Endothelial cell (in vitro differentiated cells): ENCODE results near the gene AKT3. TPM values are rescaled to one million over a fixed set of nuclear protein-coding genes. Genes with fewer than 3 reads are reported as not detected.

Experiments
- DNase-seq: peaks from one replicate; pipeline ENCODE4 v3.0.0; 2021; ENCODE audit warnings: low spot score
- H3K27ac Mint-ChIP-seq: one replicate; pipeline ENCODE4 v1.8.0; 2021; ENCODE audit warnings: mixed read lengths, inconsistent platforms; ENCODE audit not compliant: unreplicated experiment
- H3K27me3 Mint-ChIP-seq: one replicate; pipeline ENCODE4 v1.8.0; 2021; ENCODE audit warnings: mild to moderate bottlenecking, moderate library complexity, mixed read lengths, inconsistent platforms; ENCODE audit not compliant: unreplicated experiment
- H3K36me3 Mint-ChIP-seq: one replicate; pipeline ENCODE4 v1.8.0; 2021; ENCODE audit warnings: mild to moderate bottlenecking, low read depth, mixed read lengths, inconsistent platforms; ENCODE audit not compliant: unreplicated experiment
- H3K4me1 Mint-ChIP-seq: one replicate; pipeline ENCODE4 v1.8.0; 2021; ENCODE audit warnings: mild to moderate bottlenecking, mixed read lengths, inconsistent platforms; ENCODE audit not compliant: unreplicated experiment
- H3K4me3 Mint-ChIP-seq: one replicate; pipeline ENCODE4 v1.8.0; 2021; ENCODE audit warnings: mild to moderate bottlenecking, mixed read lengths, inconsistent platforms; ENCODE audit not compliant: unreplicated experiment
- H3K9me3 Mint-ChIP-seq: one replicate; pipeline ENCODE4 v1.8.0; 2021; ENCODE audit warnings: mixed read lengths, inconsistent platforms; ENCODE audit not compliant: unreplicated experiment
- total RNA-seq: library from RNA; stranded (reverse); fragmentation: NEBNext Ultra II Directional; extraction: Animal tissue kit (Norgen Biotek cat#: 25700); gene quantifications from one replicate; pipeline ENCODE4 v1.2.1, GENCODE V29; 2021; ENCODE audit not compliant: unreplicated experiment
- TF ChIP-seq, protein P1 (sequence below): fragments of 200-600 bp; sonication (generic); IDR thresholded peaks from one replicate; pipeline ENCODE4 v1.5.0; 2021; ENCODE audit warnings: antibody characterized with exemption; ENCODE audit not compliant: unreplicated experiment

Gene AKT3
- total RNA-seq, 1 donor from 2014 or later, result 87.3 TPM

DNA sequence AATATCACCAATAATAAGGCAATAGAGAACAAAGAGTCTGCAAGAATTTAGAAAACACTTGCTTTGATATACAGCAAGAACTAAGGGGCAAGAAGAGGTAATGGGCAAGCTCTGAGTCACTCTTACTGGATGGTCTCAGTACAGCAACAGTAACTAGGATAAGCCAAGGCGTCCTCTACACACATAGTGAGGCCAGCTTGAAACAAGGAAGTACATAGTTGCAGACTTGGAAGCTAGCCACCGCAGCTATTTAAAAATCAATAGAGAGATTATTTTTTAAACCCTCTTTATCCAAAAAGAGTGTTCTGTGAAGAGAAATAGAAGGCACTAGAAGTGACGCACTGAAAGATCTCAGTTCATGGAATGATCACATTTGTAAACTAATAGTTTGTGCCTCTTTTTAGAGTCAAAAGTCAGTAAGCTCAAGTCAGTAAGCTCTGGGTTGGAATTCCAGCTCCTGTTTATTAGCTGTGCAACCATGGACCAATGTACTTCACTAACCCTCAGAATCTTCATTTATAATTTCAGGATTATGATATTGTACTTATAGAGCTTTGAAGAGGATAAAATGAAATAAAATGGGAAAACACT, 118.6 kb downstream of the AKT3 start:
- peaks cover 7% of the 10 kb centered on the region for H3K36me3 Mint-ChIP-seq
- no peaks in the 10 kb centered on the region for H3K9me3 Mint-ChIP-seq
- no peak for DNase-seq
- no peaks in the 10 kb centered on the region for H3K4me1 Mint-ChIP-seq
- TF ChIP-seq, protein P1, sequence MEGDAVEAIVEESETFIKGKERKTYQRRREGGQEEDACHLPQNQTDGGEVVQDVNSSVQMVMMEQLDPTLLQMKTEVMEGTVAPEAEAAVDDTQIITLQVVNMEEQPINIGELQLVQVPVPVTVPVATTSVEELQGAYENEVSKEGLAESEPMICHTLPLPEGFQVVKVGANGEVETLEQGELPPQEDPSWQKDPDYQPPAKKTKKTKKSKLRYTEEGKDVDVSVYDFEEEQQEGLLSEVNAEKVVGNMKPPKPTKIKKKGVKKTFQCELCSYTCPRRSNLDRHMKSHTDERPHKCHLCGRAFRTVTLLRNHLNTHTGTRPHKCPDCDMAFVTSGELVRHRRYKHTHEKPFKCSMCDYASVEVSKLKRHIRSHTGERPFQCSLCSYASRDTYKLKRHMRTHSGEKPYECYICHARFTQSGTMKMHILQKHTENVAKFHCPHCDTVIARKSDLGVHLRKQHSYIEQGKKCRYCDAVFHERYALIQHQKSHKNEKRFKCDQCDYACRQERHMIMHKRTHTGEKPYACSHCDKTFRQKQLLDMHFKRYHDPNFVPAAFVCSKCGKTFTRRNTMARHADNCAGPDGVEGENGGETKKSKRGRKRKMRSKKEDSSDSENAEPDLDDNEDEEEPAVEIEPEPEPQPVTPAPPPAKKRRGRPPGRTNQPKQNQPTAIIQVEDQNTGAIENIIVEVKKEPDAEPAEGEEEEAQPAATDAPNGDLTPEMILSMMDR, result no peak
- no peak overlapping the region for H3K4me3 Mint-ChIP-seq
- H3K27me3 Mint-ChIP-seq, result peaks cover 4% of the 10 kb centered on the region
- H3K27ac Mint-ChIP-seq, result no peak overlapping the region

DNA sequence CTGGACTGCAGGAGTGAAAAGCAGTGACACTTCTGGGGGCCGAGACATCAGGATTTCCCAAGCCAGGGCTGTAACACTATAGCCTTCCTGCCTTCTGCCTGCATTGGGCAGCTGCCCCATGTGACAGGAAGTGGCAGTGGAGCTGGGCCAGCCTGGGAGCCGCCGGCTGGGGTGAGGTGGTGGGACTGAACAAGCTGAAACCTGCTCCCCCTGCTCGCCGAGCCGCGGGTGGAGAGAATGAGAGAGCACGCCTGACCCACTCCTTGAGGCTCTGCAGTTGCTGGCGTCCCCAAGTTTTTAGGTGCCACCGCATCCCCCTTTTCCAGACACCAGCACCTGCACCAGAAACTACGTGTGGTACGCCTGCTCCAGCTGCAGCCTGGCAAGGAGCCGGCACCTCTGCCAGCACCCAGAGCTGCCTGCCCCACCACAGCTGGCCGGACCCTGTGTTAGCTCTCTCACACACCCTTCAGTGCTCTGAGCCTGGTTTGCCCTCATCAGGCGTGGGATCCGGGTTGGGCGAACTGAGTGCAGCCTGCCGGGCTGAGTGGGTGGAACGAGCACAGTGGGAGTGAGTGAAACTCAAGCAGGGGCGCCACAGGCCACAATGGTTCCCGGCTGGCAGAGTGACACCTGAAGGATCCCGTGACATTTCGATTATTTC, 119.4 kb downstream of the AKT3 start:
- Mint-ChIP-seq H3K27ac (no peak overlapping the region), H3K36me3 (peaks cover 7% of the 10 kb centered on the region), H3K4me1 (no peaks in the 10 kb centered on the region), H3K27me3 (peaks cover 4% of the 10 kb centered on the region), H3K9me3 (no peaks in the 10 kb centered on the region), H3K4me3 (no peak overlapping the region)
- DNase-seq, result no peak
- TF ChIP-seq, protein P1, result no peak

DNA sequence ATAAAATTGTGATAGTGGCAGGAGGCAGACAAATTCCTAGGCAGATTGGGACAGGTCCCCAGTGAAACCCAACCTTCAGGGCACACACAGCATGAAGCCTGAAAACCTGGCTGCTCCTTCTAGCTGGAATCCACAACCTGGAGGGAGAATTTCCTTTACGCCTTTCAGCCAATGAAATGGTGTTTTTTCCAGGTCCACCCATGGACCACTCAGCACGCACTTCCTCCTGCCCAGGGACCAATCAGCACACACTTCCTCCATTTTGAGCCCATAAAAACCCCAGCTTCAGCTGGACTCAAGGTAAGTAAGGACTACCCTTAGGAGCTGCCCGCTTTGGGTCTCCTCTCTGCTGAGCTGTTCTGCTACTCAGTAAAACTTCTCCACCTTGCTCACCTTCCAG, 120.1 kb downstream of the AKT3 start:
- DNase-seq, result no peak
- peaks cover 4% of the 10 kb centered on the region for H3K27me3 Mint-ChIP-seq
- H3K4me3 Mint-ChIP-seq, result no peak overlapping the region
- H3K36me3 Mint-ChIP-seq, result peaks cover 7% of the 10 kb centered on the region
- H3K4me1 Mint-ChIP-seq, result no peaks in the 10 kb centered on the region
- TF ChIP-seq, protein P1, result no peak
- H3K27ac Mint-ChIP-seq, result no peak overlapping the region
- no peaks in the 10 kb centered on the region for H3K9me3 Mint-ChIP-seq

DNA sequence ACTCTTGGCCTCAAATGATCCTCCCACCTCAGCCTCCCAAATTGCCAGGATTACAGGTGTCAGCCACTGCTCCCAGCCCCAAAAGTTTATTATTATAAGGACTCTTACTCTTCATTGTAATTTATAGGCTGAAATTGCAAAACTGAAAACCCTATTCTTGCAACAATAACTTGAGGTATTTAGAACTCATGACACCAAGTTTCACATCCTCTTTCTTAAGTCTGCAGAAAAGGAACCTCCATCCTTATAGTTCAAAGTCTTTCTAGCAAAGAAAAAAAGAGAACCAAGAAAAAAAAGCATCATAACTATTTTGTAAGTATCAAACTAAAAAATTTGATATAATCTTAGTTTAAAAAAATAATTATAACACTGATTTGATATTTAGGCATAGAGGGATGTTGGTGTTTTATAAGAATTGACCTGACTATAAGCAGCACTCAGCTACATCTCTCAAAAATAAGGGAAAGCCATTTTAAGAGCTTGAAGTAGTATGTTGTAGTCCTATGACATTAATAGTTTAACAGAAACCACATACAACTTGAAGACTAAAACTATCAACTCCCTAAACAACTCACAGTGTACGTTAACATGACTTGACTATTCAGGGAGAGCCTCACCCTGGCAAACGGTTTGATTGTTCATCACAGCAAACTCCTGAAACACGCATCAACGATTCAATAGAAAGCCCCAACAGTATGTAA, 122.4 kb downstream of the AKT3 start:
- no peaks in the 10 kb centered on the region for H3K9me3 Mint-ChIP-seq
- no peak overlapping the region for H3K4me3 Mint-ChIP-seq
- H3K27me3 Mint-ChIP-seq, result peaks cover 4% of the 10 kb centered on the region
- no peak overlapping the region for H3K27ac Mint-ChIP-seq
- no peak for DNase-seq
- no peaks in the 10 kb centered on the region for H3K4me1 Mint-ChIP-seq
- TF ChIP-seq, protein P1, result no peak
- H3K36me3 Mint-ChIP-seq, result peaks cover 7% of the 10 kb centered on the region
